Immature natural killer cell (primary cell): Measurements from ENCODE around the gene DVL3. TPM values are rescaled to one million over a fixed set of nuclear protein-coding genes. Genes with fewer than 3 reads are reported as not detected.

Source experiments
- DNase-seq, 3 donors: peaks; one replicate each; pipeline ENCODE4 v3.0.0; 2022; ENCODE audit warnings: mixed read lengths in 1 of 3
- H3K27ac Mint-ChIP-seq, 6 donors: one replicate each; pipeline ENCODE4 v1.8.0; 2020; ENCODE audit warnings: mixed read lengths in 6 of 6, mild to moderate bottlenecking in 5 of 6, inconsistent platforms in 4 of 6, moderate library complexity in 3 of 6
- H3K27me3 Mint-ChIP-seq, 3 donors: one replicate each; pipeline ENCODE4 v1.8.0; 2020 to 2021; ENCODE audit warnings: low read depth in 3 of 3, mild to moderate bottlenecking in 3 of 3, mixed read lengths in 3 of 3, moderate library complexity in 3 of 3, inconsistent platforms in 1 of 3
- H3K36me3 Mint-ChIP-seq, 3 donors: one replicate each; pipeline ENCODE4 v1.8.0; 2020; ENCODE audit warnings: mixed read lengths in 3 of 3, inconsistent platforms in 2 of 3, mild to moderate bottlenecking in 2 of 3
- H3K4me1 Mint-ChIP-seq, 2 donors: one replicate each; pipeline ENCODE4 v1.8.0; 2020; ENCODE audit warnings: inconsistent platforms in 2 of 2, mild to moderate bottlenecking in 2 of 2, mixed read lengths in 2 of 2, moderate library complexity in 1 of 2
- H3K4me3 Mint-ChIP-seq, 5 donors: one replicate each; pipeline ENCODE4 v1.8.0; 2020; ENCODE audit warnings: mild to moderate bottlenecking in 5 of 5, mixed read lengths in 5 of 5, inconsistent platforms in 3 of 5, moderate library complexity in 3 of 5
- H3K9me3 Mint-ChIP-seq, 6 donors: one replicate each; pipeline ENCODE4 v1.8.0; 2020; ENCODE audit warnings: mild to moderate bottlenecking in 6 of 6, mixed read lengths in 6 of 6, inconsistent platforms in 4 of 6, moderate library complexity in 3 of 6
- polyA plus RNA-seq, 3 donors: library from polyadenylated mRNA; unstranded; fragments of 300-500 nt; fragmentation: Illumina TruSeq; gene quantifications; one replicate each; pipeline ENCODE4 v1.2.3, GENCODE V29; 2021

Gene DVL3
- polyA plus RNA-seq, 3 donors from 2014 or later, result 12.7 to 13.4 (median 13.2) TPM

DNA sequence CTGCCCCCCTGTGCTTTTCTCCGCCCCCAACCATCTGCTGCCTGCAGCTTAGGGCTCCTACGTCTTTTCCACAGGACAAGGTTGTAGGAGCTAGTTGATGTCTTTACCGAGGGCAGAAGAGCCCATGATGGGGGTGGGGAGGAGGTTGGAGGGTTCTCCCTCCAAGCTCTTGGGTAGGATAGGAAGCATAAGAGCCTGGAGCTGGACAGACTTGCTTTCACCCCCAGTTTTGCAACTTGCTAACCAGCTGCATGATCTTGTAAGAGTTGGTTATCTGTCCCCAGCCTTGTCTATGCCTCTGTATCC, 31.7 kb downstream of the DVL3 start:
- peaks cover 10 to 39% (median 13%) of the 10 kb centered on the region in 3 donors for H3K36me3 Mint-ChIP-seq
- peak overlapping the region; percentile 96 to 99 (median 97) for H3K4me3 Mint-ChIP-seq
- peak overlapping the region; percentile 47 to 99 (median 93) for H3K27ac Mint-ChIP-seq
- no peak for DNase-seq
- peaks cover 37 to 48% of the 10 kb centered on the region in 2 donors for H3K4me1 Mint-ChIP-seq
- H3K27me3 Mint-ChIP-seq, result peaks cover 5 to 10% (median 8%) of the 10 kb centered on the region in 3 donors
- no peaks in the 10 kb centered on the region for H3K9me3 Mint-ChIP-seq

- Mint-ChIP-seq H3K4me3 (peak overlapping the region in 3 of 5 donors; percentile 21 to 42 (median 29)), H3K9me3 (no peaks in the 10 kb centered on the region), H3K36me3 (peaks cover 10 to 40% (median 15%) of the 10 kb centered on the region in 3 donors), H3K4me1 (peaks cover 37 to 48% of the 10 kb centered on the region in 2 donors), H3K27me3 (peaks cover 5 to 10% (median 8%) of the 10 kb centered on the region in 3 donors), H3K27ac (peak overlapping the region in 1 of 6 donors; percentile 89)
- DNase-seq, result no peak
Measured at GRCh38 chr3:184188080-184188479, 32.9 kb downstream of the DVL3 start.

GRCh38 chr3:184189421-184189820, 34.2 kb downstream of the DVL3 start:
- H3K36me3 Mint-ChIP-seq, result peaks cover 12 to 42% (median 17%) of the 10 kb centered on the region in 3 donors
- no peak overlapping the region for H3K4me3 Mint-ChIP-seq
- DNase-seq, result no peak
- peak overlapping the region in 1 of 6 donors; percentile 17 for H3K27ac Mint-ChIP-seq
- H3K4me1 Mint-ChIP-seq, result peaks cover 37 to 48% of the 10 kb centered on the region in 2 donors
- H3K27me3 Mint-ChIP-seq, result peaks cover 5 to 10% (median 8%) of the 10 kb centered on the region in 3 donors
- no peaks in the 10 kb centered on the region for H3K9me3 Mint-ChIP-seq

GRCh38 chr3:184192889-184193288, 37.7 kb downstream of the DVL3 start:
- Mint-ChIP-seq H3K36me3 (peaks cover 12 to 48% (median 22%) of the 10 kb centered on the region in 3 donors), H3K27ac (no peak overlapping the region), H3K4me3 (no peak overlapping the region), H3K4me1 (peaks cover 9 to 18% of the 10 kb centered on the region in 2 donors), H3K9me3 (no peaks in the 10 kb centered on the region), H3K27me3 (peaks cover 0 to 2% (median 2%) of the 10 kb centered on the region in 3 donors)
- no peak for DNase-seq

- peak overlapping the region in 1 of 6 donors; percentile 8 for H3K27ac Mint-ChIP-seq
- peaks cover 12 to 43% (median 22%) of the 10 kb centered on the region in 3 donors for H3K36me3 Mint-ChIP-seq
- no peak overlapping the region for H3K4me3 Mint-ChIP-seq
- peaks cover 0 to 2% (median 2%) of the 10 kb centered on the region in 3 donors for H3K27me3 Mint-ChIP-seq
- peaks cover 3 to 9% of the 10 kb centered on the region in 2 donors for H3K4me1 Mint-ChIP-seq
- H3K9me3 Mint-ChIP-seq, result no peaks in the 10 kb centered on the region
- no peak for DNase-seq
Measured at GRCh38 chr3:184193991-184194539, 38.9 kb downstream of the DVL3 start.

- H3K4me3 Mint-ChIP-seq, result no peak overlapping the region
- H3K36me3 Mint-ChIP-seq, result peaks cover 8 to 27% (median 17%) of the 10 kb centered on the region in 3 donors
- no peak for DNase-seq
- H3K27ac Mint-ChIP-seq, result peak overlapping the region in 1 of 6 donors; percentile 64
- H3K4me1 Mint-ChIP-seq, result no peaks in the 10 kb centered on the region
- no peaks in the 10 kb centered on the region for H3K9me3 Mint-ChIP-seq
- peaks cover 0 to 2% (median 2%) of the 10 kb centered on the region in 3 donors for H3K27me3 Mint-ChIP-seq
Measured at GRCh38 chr3:184196536-184196935, 41.4 kb downstream of the DVL3 start.

DNA sequence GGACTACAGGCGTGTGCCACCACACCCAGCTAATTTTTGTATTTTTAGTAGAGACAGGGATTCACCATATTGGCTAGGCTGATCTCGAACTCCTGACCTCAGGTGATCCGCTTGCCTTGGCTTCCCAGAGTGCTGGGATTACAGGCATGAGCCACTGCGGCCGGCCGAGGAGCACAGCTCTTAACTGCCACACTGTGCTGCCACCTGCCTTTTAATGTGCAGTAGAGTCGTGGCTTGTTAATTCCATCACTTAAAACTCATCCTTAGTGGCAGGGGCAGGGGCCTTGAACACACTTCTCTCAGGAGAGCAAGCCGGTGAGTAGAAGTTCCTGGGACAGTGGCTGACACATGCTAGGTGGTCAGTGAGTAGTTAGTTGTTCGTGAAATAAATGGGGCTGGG, 43.3 kb downstream of the DVL3 start:
- peaks cover 2% of the 10 kb centered on the region in 3 donors for H3K27me3 Mint-ChIP-seq
- H3K27ac Mint-ChIP-seq, result no peak overlapping the region
- H3K4me1 Mint-ChIP-seq, result no peaks in the 10 kb centered on the region
- H3K4me3 Mint-ChIP-seq, result no peak overlapping the region
- no peaks in the 10 kb centered on the region for H3K9me3 Mint-ChIP-seq
- DNase-seq, result no peak
- H3K36me3 Mint-ChIP-seq, result peaks cover 0 to 13% (median 12%) of the 10 kb centered on the region in 3 donors

- Mint-ChIP-seq H3K9me3 (no peaks in the 10 kb centered on the region), H3K4me3 (no peak overlapping the region), H3K27me3 (peaks cover 2 to 4% (median 2%) of the 10 kb centered on the region in 3 donors), H3K27ac (no peak overlapping the region), H3K4me1 (no peaks in the 10 kb centered on the region), H3K36me3 (peaks cover 0 to 2% (median 0%) of the 10 kb centered on the region in 3 donors)
- no peak for DNase-seq
Measured at GRCh38 chr3:184200825-184201224, 45.6 kb downstream of the DVL3 start.

GRCh38 chr3:184203526-184203925, 48.3 kb downstream of the DVL3 start:
- Mint-ChIP-seq H3K27ac (no peak overlapping the region), H3K4me1 (no peaks in the 10 kb centered on the region), H3K27me3 (peaks cover 2 to 4% (median 2%) of the 10 kb centered on the region in 3 donors), H3K9me3 (no peaks in the 10 kb centered on the region), H3K4me3 (no peak overlapping the region), H3K36me3 (no peaks in the 10 kb centered on the region)
- no peak for DNase-seq

- no peak for DNase-seq
- Mint-ChIP-seq H3K9me3 (no peaks in the 10 kb centered on the region), H3K27me3 (peaks cover 0 to 6% (median 4%) of the 10 kb centered on the region in 3 donors), H3K36me3 (no peaks in the 10 kb centered on the region), H3K27ac (no peak overlapping the region), H3K4me1 (no peaks in the 10 kb centered on the region), H3K4me3 (no peak overlapping the region)
Measured at GRCh38 chr3:184209146-184209923, 54.2 kb downstream of the DVL3 start.

GRCh38 chr3:184211297-184211696, 56.1 kb downstream of the DVL3 start:
- Mint-ChIP-seq H3K4me3 (no peak overlapping the region), H3K27me3 (peaks cover 0 to 7% (median 4%) of the 10 kb centered on the region in 3 donors), H3K27ac (no peak overlapping the region), H3K4me1 (no peaks in the 10 kb centered on the region), H3K9me3 (no peaks in the 10 kb centered on the region), H3K36me3 (no peaks in the 10 kb centered on the region)
- no peak for DNase-seq

- no peaks in the 10 kb centered on the region for H3K9me3 Mint-ChIP-seq
- H3K36me3 Mint-ChIP-seq, result no peaks in the 10 kb centered on the region
- DNase-seq, result no peak
- H3K27ac Mint-ChIP-seq, result no peak overlapping the region
- no peaks in the 10 kb centered on the region for H3K4me1 Mint-ChIP-seq
- H3K4me3 Mint-ChIP-seq, result no peak overlapping the region
- H3K27me3 Mint-ChIP-seq, result peaks cover 0 to 7% (median 4%) of the 10 kb centered on the region in 3 donors
Measured at GRCh38 chr3:184211718-184212117, 56.5 kb downstream of the DVL3 start.

- Mint-ChIP-seq H3K9me3 (no peaks in the 10 kb centered on the region), H3K27me3 (peaks cover 4 to 8% (median 6%) of the 10 kb centered on the region in 3 donors), H3K4me3 (no peak overlapping the region)
Measured at GRCh38 chr3:184218814-184219213, 63.6 kb downstream of the DVL3 start.

DNA sequence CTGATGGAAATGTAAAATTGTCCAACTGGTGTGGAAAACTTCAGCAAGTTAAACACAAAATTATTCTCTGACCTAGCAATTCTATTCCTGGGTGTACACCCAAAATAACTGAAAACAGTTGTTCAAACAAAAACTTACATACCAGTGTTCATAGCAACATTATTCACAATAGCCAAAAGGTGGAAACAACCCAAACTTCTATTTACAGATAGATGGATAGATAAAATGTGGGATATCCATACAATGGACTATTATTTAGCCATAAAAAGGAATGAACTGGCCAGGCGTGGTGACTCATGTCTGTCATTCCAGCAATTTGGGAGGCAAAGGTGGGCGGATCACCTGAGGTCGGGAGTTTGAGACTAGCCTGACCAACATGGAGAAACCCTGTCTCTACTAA, 67.3 kb downstream of the DVL3 start:
- Mint-ChIP-seq H3K36me3 (no peaks in the 10 kb centered on the region), H3K4me3 (no peak overlapping the region), H3K9me3 (no peaks in the 10 kb centered on the region), H3K27ac (no peak overlapping the region), H3K27me3 (peaks cover 2 to 12% (median 10%) of the 10 kb centered on the region in 3 donors), H3K4me1 (no peaks in the 10 kb centered on the region)
- no peak for DNase-seq

More at GRCh38 chr3:184218814-184219213, 63.6 kb downstream of the DVL3 start:
- Mint-ChIP-seq H3K36me3 (no peaks in the 10 kb centered on the region), H3K27ac (no peak overlapping the region), H3K4me1 (no peaks in the 10 kb centered on the region)
- DNase-seq, result no peak
